Sigmoid colon (tissue), 7 donors: ENCODE results near the gene TSPYL1. TPM values are rescaled to one million over a fixed set of nuclear protein-coding genes. Genes with fewer than 3 reads are reported as not detected.

Source experiments
- DNase-seq: peaks from one replicate; pipeline ENCODE4 v3.0.0-alpha.2; 2019
- H3K27ac ChIP-seq, 4 donors: fragments of 200-600 bp; sonication (generic); one replicate each; pipeline ENCODE4 v1.5.1; 2016 to 2019; ENCODE audit warnings: mild to moderate bottlenecking in 1 of 4
- H3K27me3 ChIP-seq, 3 donors: fragments of 200-600 bp; sonication (generic); one replicate each; pipeline ENCODE4 v1.5.1; 2019; ENCODE audit warnings: mild to moderate bottlenecking in 1 of 3
- H3K36me3 ChIP-seq, 4 donors: fragments of 200-600 bp; sonication (generic); one replicate each; pipeline ENCODE4 v1.5.1; 2016 to 2019
- H3K4me1 ChIP-seq, 4 donors: fragments of 200-600 bp; sonication (generic); one replicate each; pipeline ENCODE4 v1.5.1; 2017 to 2019
- H3K4me3 ChIP-seq, 4 donors: fragments of 200-600 bp; sonication (generic); one replicate each; pipeline ENCODE4 v1.5.1; 2017 to 2019; ENCODE audit warnings: mild to moderate bottlenecking in 2 of 4, moderate library complexity in 1 of 4
- H3K9me3 ChIP-seq, 4 donors: fragments of 200-600 bp in 3 of 4; sonication (generic) in 3 of 4; one replicate each; pipeline versions ENCODE4 v1.5.1 to v1.6.1; 2013 to 2019
- CTCF ChIP-seq, 4 experiments: fragments of 450-650 bp in 3 of 4; fragments of 200-600 bp in 1 of 4; IDR thresholded peaks; one replicate each; pipeline ENCODE4 v1.5.1; 2016 to 2019; ENCODE audit warnings: antibody characterized with exemption in 4 of 4, mild to moderate bottlenecking in 3 of 4, moderate library complexity in 2 of 4
- EP300 ChIP-seq, 4 donors: sonication (generic); formaldehyde crosslinking; IDR thresholded peaks; one replicate each; pipeline ENCODE4 v1.6.1; 2017; ENCODE audit warnings: antibody characterized with exemption in 4 of 4
- POLR2A ChIP-seq, 2 donors: fragments of 450-650 bp; IDR thresholded peaks; one replicate each; pipeline ENCODE4 v1.6.1; 2016; ENCODE audit warnings: antibody characterized with exemption in 2 of 2, mild to moderate bottlenecking in 2 of 2, moderate library complexity in 2 of 2
- POLR2AphosphoS5 ChIP-seq, 4 donors: sonication (generic); formaldehyde crosslinking; IDR thresholded peaks; one replicate each; pipeline ENCODE4 v1.6.1; 2017; ENCODE audit warnings: antibody characterized with exemption in 4 of 4
- WGBS, 2 donors: extraction: QIAGEN DNeasy Blood & Tissue Kit; methylation state at CpG; one replicate each; pipeline ENCODE4 v1.1.7; 2013; 5-methylcytosine and 5-hydroxymethylcytosine counted together
- intact Hi-C: fragments of 100-400 bp; cut with DNase I; formaldehyde crosslinking; loops from one replicate; pipeline ENCODE4 v1.15.1; 2023
- polyA plus RNA-seq, 3 donors: library from polyadenylated mRNA; stranded (reverse); fragments of 200-250 nt; gene quantifications; one replicate each; pipeline ENCODE4 v1.2.3, GENCODE V29; 2013
- total RNA-seq, 4 donors: library from RNA; depleted of rRNA; stranded (reverse); fragments of >200 nt; gene quantifications; one replicate each; pipeline ENCODE4 v1.1.0, GENCODE V29; 2016
- donor health status: healthy with polysubstance abuse.
- donor health status: Bipolar disorder and iron deficiency.
- donor health status: healthy.

The TSPYL1 gene
- total and polyA plus RNA-seq, 7 donors: 24.6 to 79.6 (median 52.8) TPM

- TF ChIP-seq POLR2AphosphoS5 (IDR thresholded peaks at IDR 0.05) (no peak), CTCF (IDR thresholded peaks at IDR 0.05) (no peak), EP300 (IDR thresholded peaks at IDR 0.05) (no peak), POLR2A (IDR thresholded peaks at IDR 0.05) (no peak)
- H3K27me3 ChIP-seq: no peaks in the 10 kb centered on the region
- no peak overlapping the region for H3K27ac ChIP-seq
- no peak overlapping the region for H3K4me3 ChIP-seq
- H3K9me3 ChIP-seq: no peaks in the 10 kb centered on the region
- 74 to 83% methylated on average over 4 of the region's 4 CpGs for WGBS, 2 donors
- intact Hi-C loops: no loop called here
- peak; percentile 62 for DNase-seq
- H3K36me3 ChIP-seq: peaks cover 0 to 5% (median 0%) of the 10 kb centered on the region in 4 donors
- H3K4me1 ChIP-seq: no peaks in the 10 kb centered on the region
Measured at GRCh38 chr6:116265041-116265829, 14.5 kb downstream of the TSPYL1 start.

- Histone ChIP-seq H3K4me3 (no peak overlapping the region), H3K36me3 (peaks cover 0 to 8% (median 3%) of the 10 kb centered on the region in 4 donors), H3K27me3 (no peaks in the 10 kb centered on the region), H3K9me3 (no peaks in the 10 kb centered on the region), H3K4me1 (no peaks in the 10 kb centered on the region), H3K27ac (no peak overlapping the region)
- intact Hi-C loops: no loop called here
- no peak for DNase-seq
- TF ChIP-seq EP300 (IDR thresholded peaks at IDR 0.05) (no peak), POLR2AphosphoS5 (IDR thresholded peaks at IDR 0.05) (no peak), POLR2A (IDR thresholded peaks at IDR 0.05) (no peak), CTCF (IDR thresholded peaks at IDR 0.05) (no peak)
- WGBS, 2 donors: 98% methylated on average over 1 of the region's 1 CpG
Measured at GRCh38 chr6:116263353-116263752, 16.4 kb downstream of the TSPYL1 start.

- Histone ChIP-seq H3K4me3 (no peak overlapping the region), H3K4me1 (peaks cover 0 to 11% (median 5%) of the 10 kb centered on the region in 4 donors), H3K9me3 (no peaks in the 10 kb centered on the region), H3K27me3 (no peaks in the 10 kb centered on the region), H3K27ac (no peak overlapping the region), H3K36me3 (peaks cover 0 to 8% (median 0%) of the 10 kb centered on the region in 4 donors)
- intact Hi-C loops: no loop called here
- peak; percentile 55 for DNase-seq
- WGBS, 2 donors: 96 to 97% methylated on average over 18 of the region's 18 CpGs
- TF ChIP-seq POLR2A (IDR thresholded peaks at IDR 0.05): no peak
- no peak for TF ChIP-seq CTCF (IDR thresholded peaks at IDR 0.05)
- TF ChIP-seq POLR2AphosphoS5 (IDR thresholded peaks at IDR 0.05): no peak
- TF ChIP-seq EP300 (IDR thresholded peaks at IDR 0.05): no peak
Measured at GRCh38 chr6:116258520-116258919, 21.2 kb downstream of the TSPYL1 start.

GRCh38 chr6:116256694-116257093, 23.0 kb downstream of the TSPYL1 start:
- Histone ChIP-seq H3K36me3 (peaks cover 0 to 8% (median 0%) of the 10 kb centered on the region in 4 donors), H3K27ac (no peak overlapping the region), H3K27me3 (no peaks in the 10 kb centered on the region), H3K4me3 (no peak overlapping the region), H3K9me3 (no peaks in the 10 kb centered on the region), H3K4me1 (peaks cover 0 to 27% (median 20%) of the 10 kb centered on the region in 4 donors)
- DNase-seq: no peak
- intact Hi-C loops: no loop called here
- no peak for TF ChIP-seq POLR2A (IDR thresholded peaks at IDR 0.05)
- TF ChIP-seq EP300 (IDR thresholded peaks at IDR 0.05): no peak
- TF ChIP-seq CTCF (IDR thresholded peaks at IDR 0.05): no peak
- TF ChIP-seq POLR2AphosphoS5 (IDR thresholded peaks at IDR 0.05): no peak
- 87 to 94% methylated on average over 1 of the region's 1 CpG for WGBS, 2 donors
